Glomerular endothelial cell (primary cell): Measurements from ENCODE around the gene LXN. TPM values are rescaled to one million over a fixed set of nuclear protein-coding genes. Genes with fewer than 3 reads are reported as not detected.
"Not testable (repeated sequence)": the region's sequence is repeated elsewhere in the genome, so short reads cannot be mapped to it uniquely, and the experiment has no call there.

ENCODE experiments used
- DNase-seq: peaks from one replicate; pipeline ENCODE4 v3.0.0-alpha.2; 2011; ENCODE audit warnings: low read depth, low spot score; ENCODE audit errors: extremely low read depth
- total RNA-seq: library from RNA; depleted of rRNA; stranded (reverse); fragments of >200 nt; gene quantifications from 2 replicates; pipeline ENCODE4 v1.2.3, GENCODE V29; 2015

The LXN gene
- total RNA-seq: 87.9 and 121 TPM in 2 replicates

- DNase-seq: no peak
Observed at GRCh38 chr3:158672215-158673176, at the start of gene LXN. Gene LXN (minus strand): TSS chr3:158672648. CDS start chr3:158672478, 170 bp downstream.

GRCh38 chr3:158722108-158722507 is 49.7 kb upstream of the LXN start:
- DNase-seq: no peak

- DNase-seq: no peak
Observed at GRCh38 chr3:158718490-158719170, 46.2 kb upstream of the LXN start.

GRCh38 chr3:158717576-158717975 is 45.1 kb upstream of the LXN start:
- no peak for DNase-seq

GRCh38 chr3:158713094-158713499 is 40.6 kb upstream of the LXN start:
- DNase-seq: peak; percentile 83

- DNase-seq: no peak
Observed at GRCh38 chr3:158712443-158712842, 40.0 kb upstream of the LXN start.

- DNase-seq: no peak
Observed at GRCh38 chr3:158711886-158712285, 39.4 kb upstream of the LXN start.

GRCh38 chr3:158710601-158711000 is 38.2 kb upstream of the LXN start:
- DNase-seq: no peak

GRCh38 chr3:158709666-158710083 is 37.2 kb upstream of the LXN start:
- DNase-seq: no peak

GRCh38 chr3:158703566-158703965 is 31.1 kb upstream of the LXN start:
- no peak for DNase-seq

- no peak for DNase-seq
Observed at GRCh38 chr3:158702815-158703481, 30.5 kb upstream of the LXN start.

- DNase-seq: no peak
Observed at GRCh38 chr3:158701420-158702065, 29.1 kb upstream of the LXN start.

- DNase-seq: peak; percentile 55
Observed at GRCh38 chr3:158700559-158700958, 28.1 kb upstream of the LXN start.

GRCh38 chr3:158696618-158697017 is 24.2 kb upstream of the LXN start:
- no peak for DNase-seq

- not testable (repeated sequence) for DNase-seq
Observed at GRCh38 chr3:158693866-158694456, 21.5 kb upstream of the LXN start.

GRCh38 chr3:158685159-158685558 is 12.7 kb upstream of the LXN start:
- DNase-seq: no peak

GRCh38 chr3:158683230-158683962 is 10.9 kb upstream of the LXN start:
- no peak for DNase-seq

- DNase-seq: no peak
Observed at GRCh38 chr3:158680861-158681260, 8.4 kb upstream of the LXN start.

- no peak for DNase-seq
Observed at GRCh38 chr3:158679547-158680000, 7.1 kb upstream of the LXN start.

- DNase-seq: no peak
Observed at GRCh38 chr3:158678687-158679086, 6.2 kb upstream of the LXN start.
